ENCODE measurements around the gene TBX2.

TBX2 gene

GRCh38 chr17:61369751-61370150 is 29.9 kb upstream of the TBX2 start:
- no peak for DNase-seq

- no peak for DNase-seq
Measured at GRCh38 chr17:61371179-61371578, 28.5 kb upstream of the TBX2 start.

- no peak for DNase-seq
Measured at GRCh38 chr17:61371606-61372005, 28.0 kb upstream of the TBX2 start.

- no peak for DNase-seq
Measured at GRCh38 chr17:61372436-61372835, 27.2 kb upstream of the TBX2 start.

GRCh38 chr17:61376931-61377838 is 22.5 kb upstream of the TBX2 start:
- DNase-seq = no peak

GRCh38 chr17:61378658-61379456 is 20.8 kb upstream of the TBX2 start:
- no peak for DNase-seq

- DNase-seq = no peak
Measured at GRCh38 chr17:61379457-61380216, 20.0 kb upstream of the TBX2 start.

GRCh38 chr17:61380217-61380835 is 19.3 kb upstream of the TBX2 start:
- DNase-seq = no peak

- DNase-seq = no peak
Measured at GRCh38 chr17:61380836-61381525, 18.7 kb upstream of the TBX2 start.

- DNase-seq = no peak
Measured at GRCh38 chr17:61381537-61381936, 18.1 kb upstream of the TBX2 start.

- DNase-seq = no peak
Measured at GRCh38 chr17:61382796-61383688, 16.6 kb upstream of the TBX2 start.

GRCh38 chr17:61383689-61384201 is 15.9 kb upstream of the TBX2 start:
- no peak for DNase-seq

- no peak for DNase-seq
Measured at GRCh38 chr17:61384354-61384691, 15.3 kb upstream of the TBX2 start.

GRCh38 chr17:61384692-61385576 is 14.7 kb upstream of the TBX2 start:
- DNase-seq = no peak

- no peak for DNase-seq
Measured at GRCh38 chr17:61385577-61386236, 13.9 kb upstream of the TBX2 start.

GRCh38 chr17:61386251-61386650 is 13.4 kb upstream of the TBX2 start:
- no peak for DNase-seq

- no peak for DNase-seq
Measured at GRCh38 chr17:61387011-61387410, 12.6 kb upstream of the TBX2 start.

- DNase-seq = no peak
Measured at GRCh38 chr17:61387511-61388305, 11.9 kb upstream of the TBX2 start.

All from activated CD4-positive, alpha-beta T cell treated with anti-CD3 and anti-CD28 coated beads, Interleukin-2, amount 50 U/mL, for 1 hour (primary cell).